ENCODE results near the gene MFSD12. TPM values are rescaled to one million over a fixed set of nuclear protein-coding genes. Genes with fewer than 3 reads are reported as not detected.

Gene MFSD12
- total RNA-seq, 4 donors from 2014 or later: 76.5 to 146 (median 104) TPM

DNA sequence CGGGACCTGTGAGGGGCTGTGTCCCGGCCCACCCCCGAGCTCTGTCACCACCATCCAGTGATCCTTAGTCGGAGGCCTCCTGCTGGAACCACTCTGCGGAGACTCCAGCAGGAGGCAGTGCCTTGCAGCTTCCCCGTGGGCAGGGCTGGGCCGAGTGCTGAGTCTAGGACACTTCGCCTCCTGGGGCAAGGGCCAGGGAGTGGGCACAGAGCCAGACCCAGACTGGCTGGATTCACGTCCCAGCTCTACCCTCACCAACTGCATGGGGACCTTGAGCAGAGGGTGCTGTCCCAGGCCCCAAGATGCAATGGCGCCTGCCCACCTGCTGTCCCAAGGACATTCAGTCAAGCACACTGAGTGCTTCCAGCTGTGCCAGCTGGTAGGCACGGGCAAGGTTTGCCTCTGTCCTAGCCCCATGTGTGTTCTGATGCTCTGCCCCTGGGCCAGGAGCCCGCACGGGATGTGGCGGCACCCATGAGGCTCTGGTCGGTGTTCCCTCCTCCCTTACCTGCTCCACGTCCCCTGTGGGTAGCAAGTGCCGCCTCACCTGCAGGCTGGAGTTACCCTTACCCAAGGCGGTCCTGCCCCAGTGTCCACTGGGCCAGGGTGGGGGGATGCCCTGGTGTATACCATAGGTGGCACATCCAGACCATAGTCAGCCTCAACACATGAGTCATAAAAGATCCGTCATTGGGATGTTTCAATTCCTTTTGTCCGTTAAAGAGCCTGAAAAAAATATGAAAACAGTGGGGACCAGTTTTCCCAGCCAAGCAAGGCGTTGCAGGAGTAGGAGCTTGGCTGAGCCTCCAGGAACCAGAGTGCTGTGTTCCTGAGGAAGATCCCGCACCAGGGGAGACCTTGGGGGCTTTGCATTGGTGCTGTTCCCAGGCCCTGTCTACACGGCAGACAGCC, 43.9 kb downstream of the MFSD12 start:
- no peak for DNase-seq
- Histone ChIP-seq H3K27me3 (no peaks in the 10 kb centered on the region), H3K9me3 (no peaks in the 10 kb centered on the region), H3K4me1 (peaks cover 0 to 29% (median 3%) of the 10 kb centered on the region in 4 donors), H3K27ac (no peak overlapping the region), H3K36me3 (peaks cover 0 to 23% (median 0%) of the 10 kb centered on the region in 3 donors), H3K4me3 (no peak overlapping the region)
- TF ChIP-seq, protein P1, sequence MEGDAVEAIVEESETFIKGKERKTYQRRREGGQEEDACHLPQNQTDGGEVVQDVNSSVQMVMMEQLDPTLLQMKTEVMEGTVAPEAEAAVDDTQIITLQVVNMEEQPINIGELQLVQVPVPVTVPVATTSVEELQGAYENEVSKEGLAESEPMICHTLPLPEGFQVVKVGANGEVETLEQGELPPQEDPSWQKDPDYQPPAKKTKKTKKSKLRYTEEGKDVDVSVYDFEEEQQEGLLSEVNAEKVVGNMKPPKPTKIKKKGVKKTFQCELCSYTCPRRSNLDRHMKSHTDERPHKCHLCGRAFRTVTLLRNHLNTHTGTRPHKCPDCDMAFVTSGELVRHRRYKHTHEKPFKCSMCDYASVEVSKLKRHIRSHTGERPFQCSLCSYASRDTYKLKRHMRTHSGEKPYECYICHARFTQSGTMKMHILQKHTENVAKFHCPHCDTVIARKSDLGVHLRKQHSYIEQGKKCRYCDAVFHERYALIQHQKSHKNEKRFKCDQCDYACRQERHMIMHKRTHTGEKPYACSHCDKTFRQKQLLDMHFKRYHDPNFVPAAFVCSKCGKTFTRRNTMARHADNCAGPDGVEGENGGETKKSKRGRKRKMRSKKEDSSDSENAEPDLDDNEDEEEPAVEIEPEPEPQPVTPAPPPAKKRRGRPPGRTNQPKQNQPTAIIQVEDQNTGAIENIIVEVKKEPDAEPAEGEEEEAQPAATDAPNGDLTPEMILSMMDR (IDR thresholded peaks at IDR 0.05): no peak
- no peak for TF ChIP-seq POLR2A (IDR thresholded peaks at IDR 0.05)

DNA sequence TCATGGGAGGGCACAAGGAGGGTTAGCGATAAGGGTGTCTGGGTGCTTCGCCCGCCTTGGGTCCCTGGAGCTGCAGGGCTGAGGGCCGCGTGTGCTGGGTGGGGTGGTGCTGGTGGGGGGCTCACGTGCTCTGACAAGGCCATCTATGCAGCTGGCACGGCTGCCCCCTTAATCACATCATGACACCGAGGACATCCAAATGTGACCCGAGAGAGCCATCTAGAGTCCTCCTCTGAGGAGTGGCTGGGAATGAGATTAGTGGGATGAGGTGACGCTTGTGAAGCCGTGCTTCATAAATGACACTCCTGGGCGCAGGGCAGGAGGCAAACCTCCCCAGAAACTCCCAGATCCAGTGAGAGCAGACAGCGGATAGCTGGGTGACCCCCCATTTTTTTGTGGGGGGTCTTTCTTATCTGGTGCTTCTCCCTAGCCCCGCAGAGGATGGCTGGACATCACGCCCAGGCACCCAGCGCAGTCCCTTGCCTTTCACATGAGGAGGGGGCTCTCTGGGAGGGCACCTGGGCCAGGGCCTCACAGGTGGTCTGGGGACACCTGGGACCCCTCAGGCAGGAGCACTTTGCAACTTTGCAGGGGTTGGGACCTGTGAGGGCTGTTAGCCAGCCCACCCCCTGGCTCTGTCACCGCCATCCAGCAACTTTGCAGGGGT, 44.7 kb downstream of the MFSD12 start:
- Histone ChIP-seq H3K4me1 (peaks cover 0 to 35% (median 4%) of the 10 kb centered on the region in 4 donors), H3K36me3 (peaks cover 0 to 23% (median 0%) of the 10 kb centered on the region in 3 donors), H3K27ac (no peak overlapping the region), H3K4me3 (no peak overlapping the region), H3K9me3 (no peaks in the 10 kb centered on the region), H3K27me3 (no peaks in the 10 kb centered on the region)
- TF ChIP-seq, protein P1 (IDR thresholded peaks at IDR 0.05): no peak
- TF ChIP-seq POLR2A (IDR thresholded peaks at IDR 0.05): no peak
- DNase-seq: no peak

DNA sequence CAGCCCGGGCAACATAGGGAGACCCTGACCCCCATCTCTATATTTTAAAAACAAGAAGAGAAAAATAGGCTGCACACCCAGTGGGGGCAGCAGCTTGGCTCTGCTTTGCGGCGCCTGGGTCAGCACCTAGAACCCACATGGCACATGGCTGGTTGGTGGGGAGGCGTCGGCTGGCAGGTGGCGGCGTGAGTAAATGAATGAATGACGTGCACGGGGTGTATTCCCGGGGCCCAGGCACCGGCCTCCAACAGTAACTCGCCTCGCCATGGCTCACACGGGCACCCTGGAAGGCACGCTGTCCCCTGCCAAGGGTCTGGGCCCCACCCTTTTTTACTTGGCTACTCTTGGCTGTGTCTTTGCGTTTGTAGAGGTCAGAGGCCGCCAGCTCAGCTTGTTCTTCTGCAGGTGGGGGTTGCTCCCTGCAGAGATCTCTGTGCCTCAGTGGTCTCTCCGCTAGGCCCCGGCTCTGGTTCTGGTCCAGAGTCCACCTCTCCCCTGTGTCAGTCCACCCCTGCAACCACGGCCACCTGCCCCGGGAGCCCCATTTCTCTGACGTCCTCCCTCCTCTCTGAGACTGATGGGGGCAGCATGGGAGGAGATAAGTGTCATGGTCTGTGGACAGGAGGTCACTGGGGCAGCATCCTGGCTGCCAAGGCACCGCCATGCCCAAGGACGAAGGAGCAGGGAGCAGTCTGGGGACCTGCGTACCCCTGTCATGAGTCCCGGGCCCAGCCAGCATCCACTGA, 45.7 kb downstream of the MFSD12 start:
- DNase-seq: no peak
- Histone ChIP-seq H3K27me3 (no peaks in the 10 kb centered on the region), H3K9me3 (no peaks in the 10 kb centered on the region), H3K27ac (no peak overlapping the region), H3K4me3 (no peak overlapping the region), H3K4me1 (peaks cover 0 to 38% (median 11%) of the 10 kb centered on the region in 4 donors), H3K36me3 (peaks cover 0 to 23% (median 0%) of the 10 kb centered on the region in 3 donors)
- TF ChIP-seq, protein P1 (IDR thresholded peaks at IDR 0.05): no peak
- no peak for TF ChIP-seq POLR2A (IDR thresholded peaks at IDR 0.05)

DNA sequence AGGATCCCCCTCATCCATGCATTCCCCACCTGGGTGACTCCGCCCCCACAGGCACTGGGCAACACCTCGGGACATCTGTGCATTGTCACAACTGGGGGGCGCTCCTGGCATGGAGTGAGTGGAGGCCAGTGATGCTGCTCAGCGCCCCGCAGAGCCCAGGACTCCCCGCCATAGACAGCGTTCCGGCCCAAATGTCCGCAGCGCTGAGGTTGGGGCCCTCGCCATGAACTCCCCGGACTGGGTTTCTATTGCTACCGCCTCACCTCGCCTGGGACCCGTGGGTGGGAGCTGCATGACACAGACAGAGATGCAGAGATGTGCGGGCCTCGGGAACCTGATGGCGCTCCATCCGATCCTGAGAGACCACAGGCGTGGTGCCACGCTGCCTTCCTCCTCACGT, 46.7 kb downstream of the MFSD12 start:
- peaks cover 0 to 23% (median 0%) of the 10 kb centered on the region in 3 donors for H3K36me3 ChIP-seq
- no peaks in the 10 kb centered on the region for H3K9me3 ChIP-seq
- DNase-seq: no peak
- no peaks in the 10 kb centered on the region for H3K27me3 ChIP-seq
- H3K27ac ChIP-seq: no peak overlapping the region
- TF ChIP-seq, protein P1 (IDR thresholded peaks at IDR 0.05): no peak
- TF ChIP-seq POLR2A (IDR thresholded peaks at IDR 0.05): no peak
- peaks cover 0 to 30% (median 7%) of the 10 kb centered on the region in 4 donors for H3K4me1 ChIP-seq
- H3K4me3 ChIP-seq: no peak overlapping the region

DNA sequence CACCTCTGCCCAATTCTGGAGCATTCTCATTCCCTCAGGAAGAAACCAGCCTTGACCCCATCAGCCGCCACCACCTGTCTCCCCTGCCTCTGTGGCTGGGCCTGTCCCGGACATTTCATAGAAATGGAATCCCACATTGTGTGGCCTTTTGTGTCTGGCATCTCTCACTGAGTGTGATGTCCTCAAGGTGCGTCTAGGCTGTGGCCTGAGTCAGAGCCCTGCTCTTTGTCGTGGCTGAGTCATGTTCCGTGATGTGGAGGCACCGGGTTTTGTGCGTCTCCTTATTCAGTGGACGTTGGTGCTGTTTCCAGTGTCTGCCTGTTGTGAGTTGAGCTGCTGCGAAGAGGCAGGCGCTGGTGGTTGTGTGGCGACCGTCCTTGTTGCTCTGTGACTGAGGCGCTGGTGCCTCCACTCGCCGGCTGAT, 47.8 kb downstream of the MFSD12 start:
- TF ChIP-seq POLR2A (IDR thresholded peaks at IDR 0.05): no peak
- peaks cover 0 to 35% (median 9%) of the 10 kb centered on the region in 4 donors for H3K4me1 ChIP-seq
- H3K36me3 ChIP-seq: peaks cover 0 to 23% (median 0%) of the 10 kb centered on the region in 3 donors
- no peaks in the 10 kb centered on the region for H3K27me3 ChIP-seq
- DNase-seq: no peak
- H3K4me3 ChIP-seq: no peak overlapping the region
- H3K27ac ChIP-seq: no peak overlapping the region
- no peaks in the 10 kb centered on the region for H3K9me3 ChIP-seq
